ENCODE measurements around the gene LCN1. TPM values are rescaled to one million over a fixed set of nuclear protein-coding genes. Genes with fewer than 3 reads are reported as not detected.
"Not testable (repeated sequence)": the region's sequence is repeated elsewhere in the genome, so short reads cannot be mapped to it uniquely, and the experiment has no call there.

Gene LCN1
- total RNA-seq, 1 donor, result not detected

GRCh38 chr9:135522137-135522877 lies 1.1 kb downstream of the LCN1 start:
- Histone ChIP-seq H3K9me3 (ENCODE audit: low read depth, low read length) (no peaks in the 10 kb centered on the region), H3K4me3 (ENCODE audit: low read length) (no peak overlapping the region), H3K4me1 (ENCODE audit: insufficient read depth, low read length) (no peaks in the 10 kb centered on the region), H3K27me3 (ENCODE audit: insufficient read depth, low read length) (no peaks in the 10 kb centered on the region)

GRCh38 chr9:135522931-135523330 lies 1.7 kb downstream of the LCN1 start:
- no peaks in the 10 kb centered on the region for H3K4me1 ChIP-seq (ENCODE audit: insufficient read depth, low read length)
- no peaks in the 10 kb centered on the region for H3K27me3 ChIP-seq (ENCODE audit: insufficient read depth, low read length)
- H3K9me3 ChIP-seq (ENCODE audit: low read depth, low read length), result no peaks in the 10 kb centered on the region
- H3K4me3 ChIP-seq (ENCODE audit: low read length), result no peak overlapping the region

GRCh38 chr9:135523521-135524129 lies 2.4 kb downstream of the LCN1 start:
- Histone ChIP-seq H3K4me3 (ENCODE audit: low read length) (no peak overlapping the region), H3K9me3 (ENCODE audit: low read depth, low read length) (no peaks in the 10 kb centered on the region), H3K4me1 (ENCODE audit: insufficient read depth, low read length) (no peaks in the 10 kb centered on the region)

GRCh38 chr9:135524130-135524861 lies 3.1 kb downstream of the LCN1 start:
- Histone ChIP-seq H3K4me1 (ENCODE audit: insufficient read depth, low read length) (no peaks in the 10 kb centered on the region), H3K4me3 (ENCODE audit: low read length) (no peak overlapping the region), H3K27me3 (ENCODE audit: insufficient read depth, low read length) (no peaks in the 10 kb centered on the region), H3K9me3 (ENCODE audit: low read depth, low read length) (no peaks in the 10 kb centered on the region)

More at GRCh38 chr9:135523521-135524129, 2.4 kb downstream of the LCN1 start:
- no peaks in the 10 kb centered on the region for H3K27me3 ChIP-seq (ENCODE audit: insufficient read depth, low read length)

- Histone ChIP-seq H3K27me3 (ENCODE audit: insufficient read depth, low read length) (no peaks in the 10 kb centered on the region), H3K4me1 (ENCODE audit: insufficient read depth, low read length) (no peaks in the 10 kb centered on the region), H3K4me3 (ENCODE audit: low read length) (no peak overlapping the region), H3K9me3 (ENCODE audit: low read depth, low read length) (no peaks in the 10 kb centered on the region)
These were observed 4.2 kb downstream of the LCN1 start for GRCh38 chr9:135525241-135526088.

GRCh38 chr9:135526089-135526729 lies 5.0 kb downstream of the LCN1 start:
- no peak overlapping the region for H3K4me3 ChIP-seq (ENCODE audit: low read length)
- no peaks in the 10 kb centered on the region for H3K27me3 ChIP-seq (ENCODE audit: insufficient read depth, low read length)
- H3K9me3 ChIP-seq (ENCODE audit: low read depth, low read length), result no peaks in the 10 kb centered on the region
- H3K4me1 ChIP-seq (ENCODE audit: insufficient read depth, low read length), result no peaks in the 10 kb centered on the region

- Histone ChIP-seq H3K4me1 (ENCODE audit: insufficient read depth, low read length) (no peaks in the 10 kb centered on the region), H3K4me3 (ENCODE audit: low read length) (no peak overlapping the region), H3K9me3 (ENCODE audit: low read depth, low read length) (no peaks in the 10 kb centered on the region), H3K27me3 (ENCODE audit: insufficient read depth, low read length) (no peaks in the 10 kb centered on the region)
These were observed 5.7 kb downstream of the LCN1 start for GRCh38 chr9:135526730-135527571.

GRCh38 chr9:135528842-135529435 lies 7.7 kb downstream of the LCN1 start:
- H3K4me1 ChIP-seq (ENCODE audit: insufficient read depth, low read length); H3K9me3 ChIP-seq (ENCODE audit: low read depth, low read length); H3K4me3 ChIP-seq (ENCODE audit: low read length); H3K27me3 ChIP-seq (ENCODE audit: insufficient read depth, low read length): not testable (repeated sequence)

- Histone ChIP-seq H3K9me3 (ENCODE audit: low read depth, low read length) (no peaks in the 10 kb centered on the region), H3K4me1 (ENCODE audit: insufficient read depth, low read length) (no peaks in the 10 kb centered on the region), H3K4me3 (ENCODE audit: low read length) (no peak overlapping the region), H3K27me3 (ENCODE audit: insufficient read depth, low read length) (peaks cover 5% of the 10 kb centered on the region)
These were observed 8.9 kb downstream of the LCN1 start for GRCh38 chr9:135530146-135530545.

GRCh38 chr9:135531096-135531495 lies 9.9 kb downstream of the LCN1 start:
- Histone ChIP-seq H3K9me3 (ENCODE audit: low read depth, low read length) (no peaks in the 10 kb centered on the region), H3K27me3 (ENCODE audit: insufficient read depth, low read length) (peaks cover 5% of the 10 kb centered on the region), H3K4me1 (ENCODE audit: insufficient read depth, low read length) (no peaks in the 10 kb centered on the region), H3K4me3 (ENCODE audit: low read length) (no peak overlapping the region)

GRCh38 chr9:135533113-135533512 lies 11.9 kb downstream of the LCN1 start:
- Histone ChIP-seq H3K4me3 (ENCODE audit: low read length) (no peak overlapping the region), H3K9me3 (ENCODE audit: low read depth, low read length) (no peaks in the 10 kb centered on the region), H3K27me3 (ENCODE audit: insufficient read depth, low read length) (peaks cover 5% of the 10 kb centered on the region), H3K4me1 (ENCODE audit: insufficient read depth, low read length) (no peaks in the 10 kb centered on the region)

- Histone ChIP-seq H3K4me1 (ENCODE audit: insufficient read depth, low read length) (no peaks in the 10 kb centered on the region), H3K27me3 (ENCODE audit: insufficient read depth, low read length) (peaks cover 5% of the 10 kb centered on the region), H3K4me3 (ENCODE audit: low read length) (no peak overlapping the region), H3K9me3 (ENCODE audit: low read depth, low read length) (no peaks in the 10 kb centered on the region)
These were observed 12.4 kb downstream of the LCN1 start for GRCh38 chr9:135533674-135534073.

- H3K4me1 ChIP-seq (ENCODE audit: insufficient read depth, low read length); H3K27me3 ChIP-seq (ENCODE audit: insufficient read depth, low read length); H3K4me3 ChIP-seq (ENCODE audit: low read length); H3K9me3 ChIP-seq (ENCODE audit: low read depth, low read length): not testable (repeated sequence)
These were observed 13.0 kb downstream of the LCN1 start for GRCh38 chr9:135534192-135534711.

Data from mononuclear cell (primary cell).